OCI-LY7 (cell line): ENCODE results near the gene SDR39U1. TPM values are rescaled to one million over a fixed set of nuclear protein-coding genes. Genes with fewer than 3 reads are reported as not detected.

ENCODE experiments used
- BruUV-seq: library from RNA; stranded (reverse); fragments of 400-500 nt; replicated peaks from 2 replicates; lab custom pipeline; 2021; lab: Mats Ljungman, UMichigan
- CTCF ChIA-PET: fragments of 300-600 bp; sonication (Branson Sonifier 250); formaldehyde crosslinking; loops from one replicate; lab custom pipeline; 2022; ENCODE audit warnings: antibody characterized with exemption; ENCODE audit not compliant: unreplicated experiment; lab: Charles Lee
- POLR2A ChIA-PET: fragments of 300-600 bp; sonication (Branson Sonifier 250); formaldehyde crosslinking; loops from one replicate; lab custom pipeline; 2022; ENCODE audit warnings: antibody characterized with exemption; lab: Charles Lee
- DNase-seq: peaks from one replicate; pipeline ENCODE4 v3.0.0-alpha.2; 2015; ENCODE audit warnings: low spot score
- H2AFZ ChIP-seq: fragments of 200-600 bp; sonication (generic), shearing (Covaris generic); 2 replicates; pipeline ENCODE4 v1.6.1; 2014; ENCODE audit warnings: mild to moderate bottlenecking, antibody characterized with exemption, low read length, moderate library complexity
- H3K27ac ChIP-seq: fragments of 200-600 bp; sonication (generic); 2 replicates; pipeline ENCODE4 v1.5.1; 2014; ENCODE audit warnings: mixed run types, low read depth, mild to moderate bottlenecking, moderate library complexity, low read length, inconsistent platforms; ENCODE audit not compliant: poor library complexity, severe bottlenecking
- H3K36me3 ChIP-seq: fragments of 200-600 bp; sonication (generic); 2 replicates; pipeline ENCODE4 v1.6.1; 2014; ENCODE audit warnings: mild to moderate bottlenecking, antibody characterized with exemption, low read length, moderate library complexity, mixed read lengths; ENCODE audit not compliant: insufficient read depth
- H3K4me1 ChIP-seq: fragments of 200-600 bp; sonication (generic); 2 replicates; pipeline ENCODE4 v1.5.1; 2014; ENCODE audit warnings: mild to moderate bottlenecking, low read length; ENCODE audit not compliant: insufficient read depth, poor library complexity, severe bottlenecking
- H3K4me2 ChIP-seq: fragments of 200-600 bp; sonication (generic); 2 replicates; pipeline ENCODE4 v1.6.1; 2014; ENCODE audit warnings: mild to moderate bottlenecking, low read length
- H3K4me3 ChIP-seq: fragments of 200-600 bp; sonication (generic); 2 replicates; pipeline ENCODE4 v1.5.1; 2014; ENCODE audit warnings: mild to moderate bottlenecking, low read depth, low read length; ENCODE audit not compliant: poor library complexity, severe bottlenecking
- H3K79me2 ChIP-seq: fragments of 200-600 bp; sonication (generic); 2 replicates; pipeline ENCODE4 v1.6.1; 2016; ENCODE audit warnings: low read depth, mild to moderate bottlenecking, low read length, moderate library complexity, mixed read lengths; ENCODE audit not compliant: insufficient read depth
- H3K9me2 ChIP-seq: fragments of 200-600 bp; sonication (generic); 2 replicates; pipeline ENCODE4 v1.6.1; 2016; ENCODE audit warnings: mild to moderate bottlenecking, low read length, mixed read lengths; ENCODE audit not compliant: insufficient read depth
- H3K9me3 ChIP-seq: fragments of 200-600 bp; sonication (generic); 2 replicates; pipeline ENCODE4 v1.6.1; 2014; ENCODE audit warnings: mild to moderate bottlenecking, mixed run types, low read length, mixed read lengths
- H4K20me1 ChIP-seq: fragments of 200-600 bp; sonication (generic); 2 replicates; pipeline ENCODE4 v1.6.1; 2014; ENCODE audit warnings: mild to moderate bottlenecking, antibody characterized with exemption, low read length, moderate library complexity, mixed read lengths; ENCODE audit not compliant: insufficient read depth
- EZH2phosphoT487 ChIP-seq: fragments of 200-600 bp; sonication (generic); IDR thresholded peaks from 2 replicates; pipeline ENCODE4 v1.6.1; 2018; ENCODE audit warnings: low read depth, borderline replicate concordance, mild to moderate bottlenecking, mixed run types, antibody characterized with exemption, low read length, moderate library complexity, mixed read lengths
- intact Hi-C: fragments of 100-400 bp; cut with micrococcal nuclease; formaldehyde crosslinking; loops from one replicate; pipeline ENCODE4 v1.10.0; 2022; ENCODE audit not compliant: unreplicated experiment
- total RNA-seq, 2 experiments: library from RNA; depleted of rRNA in 1 of 2; stranded (reverse); fragments of >200 nt in 1 of 2; shearing (Covaris generic) in 1 of 2; gene quantifications; 2 replicates each; pipeline ENCODE4 v1.2.3, GENCODE V29; 2014 to 2022
- TF ChIP-seq, protein P1 (sequence below): fragments of 200-600 bp; sonication (generic); conservative IDR thresholded peaks from 2 replicates; pipeline ENCODE4 v1.5.1; 2014; ENCODE audit warnings: mild to moderate bottlenecking, antibody characterized with exemption, low read length, moderate library complexity, mixed read lengths

Gene SDR39U1
- total RNA-seq, 2 experiments from 2014 or later, result 51.4 to 103 TPM

DNA sequence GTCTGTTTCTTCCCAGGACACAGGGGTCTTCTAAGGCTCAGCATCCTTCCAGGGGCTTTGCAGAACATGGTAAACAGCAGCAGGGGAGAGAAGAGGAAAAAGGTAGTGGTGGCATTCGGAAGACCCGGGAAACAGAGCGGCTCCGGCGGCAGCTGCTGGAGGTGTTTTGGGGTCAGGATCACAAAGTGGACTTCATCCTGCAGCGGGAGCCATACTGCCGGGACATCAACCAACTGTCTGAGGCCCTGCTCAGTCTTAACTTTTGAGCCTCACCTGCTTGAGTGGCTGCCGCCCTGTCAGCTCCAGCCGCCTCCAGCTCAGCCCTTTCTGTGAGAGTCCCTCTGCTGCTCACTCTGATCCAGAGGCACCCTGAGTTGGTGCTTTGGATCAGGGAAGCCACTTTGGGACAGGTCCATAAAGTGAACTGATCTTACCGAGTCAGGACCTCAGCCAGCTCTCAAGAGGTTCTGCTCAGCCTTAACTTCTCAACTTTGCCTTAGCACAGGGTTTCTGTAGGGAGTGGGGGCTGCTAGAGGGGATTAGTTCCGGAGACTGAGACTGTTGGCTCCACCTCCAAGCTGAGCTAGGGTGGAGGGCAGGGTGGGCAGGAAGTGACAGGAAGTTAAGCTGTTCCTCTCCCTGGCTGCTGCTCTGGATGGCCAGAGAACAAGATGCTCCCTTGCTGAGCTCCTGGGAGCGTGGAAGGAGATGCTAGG, 5.4 kb downstream of the SDR39U1 start:
- Histone ChIP-seq H3K9me3 (no peaks in the 10 kb centered on the region), H3K27ac (peak overlapping the region; percentile 80), H2AFZ (no peak overlapping the region), H3K4me3 (peak overlapping the region; percentile 37), H3K9me2 (no peaks in the 10 kb centered on the region), H4K20me1 (no peaks in the 10 kb centered on the region), H3K4me1 (peaks cover 52% of the 10 kb centered on the region), H3K4me2 (peak overlapping the region; percentile 63), H3K36me3 (peaks cover 69% of the 10 kb centered on the region), H3K79me2 (peaks cover 13% of the 10 kb centered on the region; the same call in 1 of the 2 replicates)
- CTCF ChIA-PET, result interaction anchor here (2.2 to 3.0 kb wide), 2 partner anchors 75 to 104 kb away, joined by 14 to 16 read pairs; no protein-coding TSS in a partner anchor
- no peak for TF ChIP-seq EZH2phosphoT487
- TF ChIP-seq, protein P1, sequence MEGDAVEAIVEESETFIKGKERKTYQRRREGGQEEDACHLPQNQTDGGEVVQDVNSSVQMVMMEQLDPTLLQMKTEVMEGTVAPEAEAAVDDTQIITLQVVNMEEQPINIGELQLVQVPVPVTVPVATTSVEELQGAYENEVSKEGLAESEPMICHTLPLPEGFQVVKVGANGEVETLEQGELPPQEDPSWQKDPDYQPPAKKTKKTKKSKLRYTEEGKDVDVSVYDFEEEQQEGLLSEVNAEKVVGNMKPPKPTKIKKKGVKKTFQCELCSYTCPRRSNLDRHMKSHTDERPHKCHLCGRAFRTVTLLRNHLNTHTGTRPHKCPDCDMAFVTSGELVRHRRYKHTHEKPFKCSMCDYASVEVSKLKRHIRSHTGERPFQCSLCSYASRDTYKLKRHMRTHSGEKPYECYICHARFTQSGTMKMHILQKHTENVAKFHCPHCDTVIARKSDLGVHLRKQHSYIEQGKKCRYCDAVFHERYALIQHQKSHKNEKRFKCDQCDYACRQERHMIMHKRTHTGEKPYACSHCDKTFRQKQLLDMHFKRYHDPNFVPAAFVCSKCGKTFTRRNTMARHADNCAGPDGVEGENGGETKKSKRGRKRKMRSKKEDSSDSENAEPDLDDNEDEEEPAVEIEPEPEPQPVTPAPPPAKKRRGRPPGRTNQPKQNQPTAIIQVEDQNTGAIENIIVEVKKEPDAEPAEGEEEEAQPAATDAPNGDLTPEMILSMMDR, result peak; percentile 57
- peak; percentile 67 for DNase-seq
- intact Hi-C loops, result no loop called here
- BruUV-seq, result no TSS peak
- POLR2A ChIA-PET, result interaction anchor here (0.7 to 1.5 kb wide), 5 partner anchors 7 to 104 kb away, joined by 3 to 11 read pairs (median 4); partner anchors contain the start of genes CBLN3 and KHNYN

DNA sequence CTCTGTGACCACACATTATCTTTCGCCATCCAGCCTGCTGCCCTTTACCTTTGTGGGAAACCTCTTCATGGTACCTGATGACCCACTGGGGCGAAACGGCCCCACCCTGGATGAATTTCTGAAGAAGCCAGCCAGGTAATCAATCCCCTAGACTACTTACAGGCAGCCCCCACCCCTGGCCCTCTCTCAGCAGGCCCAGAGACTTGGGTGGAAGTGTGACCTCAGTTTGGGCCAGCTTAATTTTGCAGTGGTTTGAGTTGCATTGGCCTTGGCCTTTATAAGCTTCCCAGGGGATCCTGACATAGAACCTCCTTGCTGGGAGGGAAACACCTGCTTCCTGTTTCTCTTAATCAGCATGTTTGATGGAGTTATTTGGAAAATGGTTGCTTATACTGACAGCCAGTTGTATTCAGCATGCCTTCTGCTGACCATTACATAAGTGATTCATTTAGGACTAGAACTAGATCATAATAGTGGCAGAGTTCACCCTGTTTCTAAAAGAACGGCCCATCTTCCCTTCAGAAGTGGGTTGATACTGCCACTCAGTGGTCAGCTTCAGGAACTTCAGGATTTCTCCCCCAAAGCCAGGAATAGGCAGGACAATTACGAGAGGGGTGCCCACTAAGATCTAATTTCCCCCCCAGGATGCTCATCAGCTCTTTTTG, 6.1 kb downstream of the SDR39U1 start:
- peaks cover 66% of the 10 kb centered on the region for H3K36me3 ChIP-seq
- H3K27ac ChIP-seq, result peak overlapping the region; percentile 80
- TF ChIP-seq EZH2phosphoT487, result no peak
- TF ChIP-seq, protein P1, result peak; percentile 93

More for the DNA sequence above, 6.1 kb downstream of the SDR39U1 start:
- Histone ChIP-seq H2AFZ (no peak overlapping the region), H3K79me2 (peaks cover 7% of the 10 kb centered on the region; the same call in 1 of the 2 replicates), H3K4me2 (peak overlapping the region; percentile 63), H3K9me3 (no peaks in the 10 kb centered on the region), H4K20me1 (no peaks in the 10 kb centered on the region), H3K9me2 (no peaks in the 10 kb centered on the region), H3K4me3 (peak overlapping the region; percentile 37), H3K4me1 (peaks cover 55% of the 10 kb centered on the region)
- intact Hi-C loops, result loop anchor here (1.0 kb wide), 2 partner anchors 71 to 103 kb away; no protein-coding TSS in a partner anchor
- no TSS peak for BruUV-seq
- DNase-seq, result peak; percentile 76
- POLR2A ChIA-PET, result interaction anchor here (1.5 kb wide), 2 partner anchors 71 to 103 kb away, joined by 3 to 11 read pairs; no protein-coding TSS in a partner anchor
- CTCF ChIA-PET, result interaction anchor here (1.3 to 3.0 kb wide), 3 partner anchors 70 to 103 kb away, joined by 12 to 16 read pairs (median 14); no protein-coding TSS in a partner anchor
